GM12878 (cell line): ENCODE measurements around the gene CELF6. TPM values are rescaled to one million over a fixed set of nuclear protein-coding genes. Genes with fewer than 3 reads are reported as not detected.

Experiments
- BACH1 ChIP-seq: fragments of 450-650 bp; IDR thresholded peaks from 2 replicates; pipeline ENCODE4 v1.6.1; 2017; ENCODE audit warnings: mild to moderate bottlenecking, borderline replicate concordance
- BRCA1 ChIP-seq: IDR thresholded peaks from 2 replicates; pipeline ENCODE4 v1.6.1; 2011; ENCODE audit warnings: low read depth, low read length, improper control_type of control experiment
- EGR1 ChIP-seq, 2 experiments: IDR thresholded peaks; 1 replicate in 1 of 2; 2 replicates in 1 of 2; pipeline ENCODE4 v1.6.1; 2011 to 2012; ENCODE audit warnings: low read depth in 2 of 2, low read length in 2 of 2, borderline replicate concordance in 1 of 2, mild to moderate bottlenecking in 1 of 2, moderate library complexity in 1 of 2
- FOXM1 ChIP-seq: IDR thresholded peaks from 2 replicates; pipeline ENCODE4 v1.6.1; 2012; ENCODE audit warnings: low read depth, mild to moderate bottlenecking, inconsistent platforms, low read length, moderate library complexity
- GATAD2B ChIP-seq: fragments of 450-650 bp; conservative IDR thresholded peaks from 2 replicates; pipeline ENCODE4 v1.6.1; 2017; ENCODE audit warnings: low read depth, mild to moderate bottlenecking, moderate library complexity
- IRF4 ChIP-seq: IDR thresholded peaks from 2 replicates; pipeline ENCODE4 v1.6.1; 2011; ENCODE audit warnings: low read depth, low read length
- LARP7 ChIP-seq: fragments of 450-650 bp; IDR thresholded peaks from 2 replicates; pipeline ENCODE4 v1.6.1; 2017; ENCODE audit warnings: mild to moderate bottlenecking
- MEF2B ChIP-seq: fragments of 450-650 bp; IDR thresholded peaks from 2 replicates; pipeline ENCODE4 v1.6.1; 2018; ENCODE audit warnings: mild to moderate bottlenecking, moderate library complexity; ENCODE audit not compliant: partially characterized antibody, poor library complexity, severe bottlenecking
- NFIC ChIP-seq: IDR thresholded peaks from 2 replicates; pipeline ENCODE4 v1.6.1; 2012; ENCODE audit warnings: low read depth, mild to moderate bottlenecking, inconsistent platforms, low read length, moderate library complexity
- PAX5 ChIP-seq: IDR thresholded peaks from 2 replicates; pipeline ENCODE4 v1.6.1; 2011; ENCODE audit warnings: low read depth, low read length, borderline replicate concordance
- PML ChIP-seq: IDR thresholded peaks from 2 replicates; pipeline ENCODE4 v1.6.1; 2012; ENCODE audit warnings: low read length, inconsistent platforms
- RB1 ChIP-seq: fragments of 450-650 bp; formaldehyde crosslinking; IDR thresholded peaks from 2 replicates; pipeline ENCODE4 v1.6.1; 2017; ENCODE audit warnings: mild to moderate bottlenecking, borderline replicate concordance
- RUNX3 ChIP-seq: IDR thresholded peaks from 2 replicates; pipeline ENCODE4 v1.6.1; 2012; ENCODE audit warnings: low read length, inconsistent platforms
- SMAD5 ChIP-seq: IDR thresholded peaks from 2 replicates; pipeline ENCODE4 v1.6.1; 2016; ENCODE audit warnings: antibody characterized with exemption, low read depth
- SP1 ChIP-seq: IDR thresholded peaks from one replicate; pipeline ENCODE4 v1.6.1; 2011; ENCODE audit warnings: low read depth, low read length
- SUPT20H ChIP-seq: IDR thresholded peaks from 2 replicates; pipeline ENCODE4 v1.6.1; 2011; ENCODE audit warnings: low read depth, mild to moderate bottlenecking, low read length, moderate library complexity, borderline replicate concordance; ENCODE audit not compliant: control insufficient read depth
- polyA plus RNA-seq, 11 experiments: library from polyadenylated mRNA; depleted of rRNA in 4 of 11; unstranded in 6 of 11; stranded (reverse) in 5 of 11; fragments of >200 nt; fragmentation: Nextera tagmentation in 4 of 11; fragmentation: Illumina TruSeq in 1 of 11; extraction: Ambion mirVana in 4 of 11; extraction: Trizol in 1 of 11; gene quantifications; 1 replicate in 1 of 11; 2 replicates in 10 of 11; pipeline versions ENCODE4 v1.2.1 to v1.2.3, GENCODE V29; 2011 to 2016; ENCODE audit warnings: inconsistent platforms in 2 of 11, missing spikeins in 2 of 11, low read depth in 1 of 11
- total RNA-seq, 4 experiments: library from RNA; depleted of rRNA in 3 of 4; stranded (reverse); fragments of >200 nt in 3 of 4; fragmentation: Illumina TruSeq in 1 of 4; extraction: Trizol in 1 of 4; gene quantifications; 2 replicates each; pipeline versions ENCODE4 v1.2.1 to v1.2.3, GENCODE V29; 2013 to 2021
- TF ChIP-seq, protein P1 (sequence below): fragments of 450-650 bp; formaldehyde crosslinking; IDR thresholded peaks from 2 replicates; pipeline ENCODE4 v1.4.0; 2022; ENCODE audit warnings: mild to moderate bottlenecking, moderate library complexity
- TF ChIP-seq, protein P2 (sequence below): fragments of 450-650 bp; formaldehyde crosslinking; IDR thresholded peaks from 2 replicates; pipeline ENCODE4 v1.5.0; 2022; ENCODE audit warnings: mild to moderate bottlenecking, missing genetic modification characterization
- TF ChIP-seq, protein P3 (sequence below): IDR thresholded peaks from 2 replicates; pipeline ENCODE4 v1.6.1; 2012; ENCODE audit warnings: low read length, inconsistent platforms
- TF ChIP-seq, protein P4 (sequence below): fragments of 450-650 bp; conservative IDR thresholded peaks from 2 replicates; pipeline ENCODE4 v1.6.1; 2017; ENCODE audit warnings: mild to moderate bottlenecking, moderate library complexity

Gene CELF6
- total and polyA plus RNA-seq, 10 of the 15 experiments (the other 5 are each of a cell fraction or from before 2014, with no cell fraction given): 0.06 to 0.54 (median 0.23) TPM; not detected in 1

DNA sequence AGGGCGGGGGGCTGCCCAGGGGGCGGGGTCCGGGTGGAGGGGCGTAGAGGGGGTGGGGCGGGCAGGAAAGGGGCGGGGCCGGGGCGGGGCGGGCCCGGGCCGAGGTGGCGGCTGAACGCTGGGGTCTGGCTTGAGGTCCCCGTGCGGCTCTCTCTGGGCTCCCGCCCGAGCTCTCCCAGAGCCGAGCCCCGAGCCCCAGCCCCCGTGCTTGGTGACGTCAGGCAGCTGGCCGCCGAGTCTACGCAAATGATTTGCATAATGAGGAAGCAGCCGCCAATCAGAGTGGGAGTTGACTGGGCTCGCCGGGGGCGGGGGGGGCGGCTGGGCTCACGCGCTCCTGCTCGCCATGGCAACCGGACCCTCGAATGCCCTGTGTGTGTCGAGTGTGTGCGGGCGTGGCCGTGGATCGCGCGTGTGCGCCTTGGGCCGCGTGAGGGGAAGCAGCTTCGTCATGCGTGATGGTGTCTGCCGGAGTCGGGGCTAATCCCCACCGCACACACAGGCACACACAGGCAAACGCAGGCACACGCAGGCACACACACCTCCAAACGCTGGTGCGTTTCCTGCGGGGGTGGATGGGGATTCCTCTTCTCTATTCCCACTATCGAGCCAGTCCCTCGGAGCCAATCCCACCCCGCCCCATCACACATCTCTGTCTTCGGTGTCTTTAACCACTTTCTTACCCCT, at the start of gene CELF6 (continued):
- TF ChIP-seq, protein P1, sequence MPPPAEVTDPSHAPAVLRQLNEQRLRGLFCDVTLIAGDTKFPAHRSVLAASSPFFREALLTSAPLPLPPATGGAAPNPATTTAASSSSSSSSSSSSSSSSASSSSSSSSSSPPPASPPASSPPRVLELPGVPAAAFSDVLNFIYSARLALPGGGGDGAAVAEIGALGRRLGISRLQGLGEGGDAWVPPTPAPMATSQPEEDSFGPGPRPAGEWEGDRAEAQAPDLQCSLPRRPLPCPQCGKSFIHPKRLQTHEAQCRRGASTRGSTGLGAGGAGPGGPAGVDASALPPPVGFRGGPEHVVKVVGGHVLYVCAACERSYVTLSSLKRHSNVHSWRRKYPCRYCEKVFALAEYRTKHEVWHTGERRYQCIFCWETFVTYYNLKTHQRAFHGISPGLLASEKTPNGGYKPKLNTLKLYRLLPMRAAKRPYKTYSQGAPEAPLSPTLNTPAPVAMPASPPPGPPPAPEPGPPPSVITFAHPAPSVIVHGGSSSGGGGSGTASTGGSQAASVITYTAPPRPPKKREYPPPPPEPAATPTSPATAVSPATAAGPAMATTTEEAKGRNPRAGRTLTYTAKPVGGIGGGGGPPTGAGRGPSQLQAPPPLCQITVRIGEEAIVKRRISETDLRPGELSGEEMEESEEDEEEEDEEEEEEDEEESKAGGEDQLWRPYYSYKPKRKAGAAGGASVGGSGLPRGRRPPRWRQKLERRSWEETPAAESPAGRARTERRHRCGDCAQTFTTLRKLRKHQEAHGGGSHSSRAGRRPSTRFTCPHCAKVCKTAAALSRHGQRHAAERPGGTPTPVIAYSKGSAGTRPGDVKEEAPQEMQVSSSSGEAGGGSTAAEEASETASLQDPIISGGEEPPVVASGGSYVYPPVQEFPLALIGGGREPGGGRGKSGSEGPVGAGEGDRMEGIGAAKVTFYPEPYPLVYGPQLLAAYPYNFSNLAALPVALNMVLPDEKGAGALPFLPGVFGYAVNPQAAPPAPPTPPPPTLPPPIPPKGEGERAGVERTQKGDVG (CRISPR knock-in tag): no peak
- peak; percentile 13 for TF ChIP-seq MEF2B
- TF ChIP-seq BACH1: peak; percentile 77
- no peak for TF ChIP-seq EGR1 (IDR thresholded peaks at IDR 0.05; ENCODE audit: borderline replicate concordance in 1 of 2, low read depth in 2 of 2, low read length in 2 of 2)
- no peak; the same call in 1 of the 2 replicates for TF ChIP-seq RUNX3
- no peak for TF ChIP-seq FOXM1
- TF ChIP-seq SMAD5: no peak
- TF ChIP-seq PAX5: peak; percentile 64; the same call in 1 of the 2 replicates
- TF ChIP-seq BRCA1: no peak
- TF ChIP-seq, protein P2, sequence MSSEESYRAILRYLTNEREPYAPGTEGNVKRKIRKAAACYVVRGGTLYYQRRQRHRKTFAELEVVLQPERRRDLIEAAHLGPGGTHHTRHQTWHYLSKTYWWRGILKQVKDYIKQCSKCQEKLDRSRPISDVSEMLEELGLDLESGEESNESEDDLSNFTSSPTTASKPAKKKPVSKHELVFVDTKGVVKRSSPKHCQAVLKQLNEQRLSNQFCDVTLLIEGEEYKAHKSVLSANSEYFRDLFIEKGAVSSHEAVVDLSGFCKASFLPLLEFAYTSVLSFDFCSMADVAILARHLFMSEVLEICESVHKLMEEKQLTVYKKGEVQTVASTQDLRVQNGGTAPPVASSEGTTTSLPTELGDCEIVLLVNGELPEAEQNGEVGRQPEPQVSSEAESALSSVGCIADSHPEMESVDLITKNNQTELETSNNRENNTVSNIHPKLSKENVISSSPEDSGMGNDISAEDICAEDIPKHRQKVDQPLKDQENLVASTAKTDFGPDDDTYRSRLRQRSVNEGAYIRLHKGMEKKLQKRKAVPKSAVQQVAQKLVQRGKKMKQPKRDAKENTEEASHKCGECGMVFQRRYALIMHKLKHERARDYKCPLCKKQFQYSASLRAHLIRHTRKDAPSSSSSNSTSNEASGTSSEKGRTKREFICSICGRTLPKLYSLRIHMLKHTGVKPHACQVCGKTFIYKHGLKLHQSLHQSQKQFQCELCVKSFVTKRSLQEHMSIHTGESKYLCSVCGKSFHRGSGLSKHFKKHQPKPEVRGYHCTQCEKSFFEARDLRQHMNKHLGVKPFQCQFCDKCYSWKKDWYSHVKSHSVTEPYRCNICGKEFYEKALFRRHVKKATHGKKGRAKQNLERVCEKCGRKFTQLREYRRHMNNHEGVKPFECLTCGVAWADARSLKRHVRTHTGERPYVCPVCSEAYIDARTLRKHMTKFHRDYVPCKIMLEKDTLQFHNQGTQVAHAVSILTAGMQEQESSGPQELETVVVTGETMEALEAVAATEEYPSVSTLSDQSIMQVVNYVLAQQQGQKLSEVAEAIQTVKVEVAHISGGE: no peak
- TF ChIP-seq, protein P3, sequence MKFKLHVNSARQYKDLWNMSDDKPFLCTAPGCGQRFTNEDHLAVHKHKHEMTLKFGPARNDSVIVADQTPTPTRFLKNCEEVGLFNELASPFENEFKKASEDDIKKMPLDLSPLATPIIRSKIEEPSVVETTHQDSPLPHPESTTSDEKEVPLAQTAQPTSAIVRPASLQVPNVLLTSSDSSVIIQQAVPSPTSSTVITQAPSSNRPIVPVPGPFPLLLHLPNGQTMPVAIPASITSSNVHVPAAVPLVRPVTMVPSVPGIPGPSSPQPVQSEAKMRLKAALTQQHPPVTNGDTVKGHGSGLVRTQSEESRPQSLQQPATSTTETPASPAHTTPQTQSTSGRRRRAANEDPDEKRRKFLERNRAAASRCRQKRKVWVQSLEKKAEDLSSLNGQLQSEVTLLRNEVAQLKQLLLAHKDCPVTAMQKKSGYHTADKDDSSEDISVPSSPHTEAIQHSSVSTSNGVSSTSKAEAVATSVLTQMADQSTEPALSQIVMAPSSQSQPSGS: no peak
- TF ChIP-seq PML: no peak
- no peak for TF ChIP-seq IRF4
- TF ChIP-seq SP1: no peak
- TF ChIP-seq SUPT20H: no peak
- TF ChIP-seq GATAD2B: 0 out of 2 replicates have a peak, but pooled peaks have one; percentile 17
- TF ChIP-seq, protein P4, sequence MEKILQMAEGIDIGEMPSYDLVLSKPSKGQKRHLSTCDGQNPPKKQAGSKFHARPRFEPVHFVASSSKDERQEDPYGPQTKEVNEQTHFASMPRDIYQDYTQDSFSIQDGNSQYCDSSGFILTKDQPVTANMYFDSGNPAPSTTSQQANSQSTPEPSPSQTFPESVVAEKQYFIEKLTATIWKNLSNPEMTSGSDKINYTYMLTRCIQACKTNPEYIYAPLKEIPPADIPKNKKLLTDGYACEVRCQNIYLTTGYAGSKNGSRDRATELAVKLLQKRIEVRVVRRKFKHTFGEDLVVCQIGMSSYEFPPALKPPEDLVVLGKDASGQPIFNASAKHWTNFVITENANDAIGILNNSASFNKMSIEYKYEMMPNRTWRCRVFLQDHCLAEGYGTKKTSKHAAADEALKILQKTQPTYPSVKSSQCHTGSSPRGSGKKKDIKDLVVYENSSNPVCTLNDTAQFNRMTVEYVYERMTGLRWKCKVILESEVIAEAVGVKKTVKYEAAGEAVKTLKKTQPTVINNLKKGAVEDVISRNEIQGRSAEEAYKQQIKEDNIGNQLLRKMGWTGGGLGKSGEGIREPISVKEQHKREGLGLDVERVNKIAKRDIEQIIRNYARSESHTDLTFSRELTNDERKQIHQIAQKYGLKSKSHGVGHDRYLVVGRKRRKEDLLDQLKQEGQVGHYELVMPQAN: 0 out of 2 replicates have a peak, but pooled peaks have one; percentile 37
- TF ChIP-seq RB1: no peak
- no peak for TF ChIP-seq NFIC
- peak; percentile 26; the same call in 1 of the 2 replicates for TF ChIP-seq LARP7
